ENCODE data around the gene UPB1. TPM values are rescaled to one million over a fixed set of nuclear protein-coding genes. Genes with fewer than 3 reads are reported as not detected.
"Not testable (repeated sequence)": the region's sequence is repeated elsewhere in the genome, so short reads cannot be mapped to it uniquely, and the experiment has no call there.

The UPB1 gene
- total and polyA plus RNA-seq, 2 donors: 0.14 to 0.90 TPM

GRCh38 chr22:24489011-24489410 is 6.1 kb upstream of the UPB1 start:
- Histone ChIP-seq H3K27ac (ENCODE audit: low read depth) (no peak overlapping the region), H3K4me3 (ENCODE audit: low read depth, low read length) (no peak overlapping the region), H3K36me3 (ENCODE audit: insufficient read depth) (no peaks in the 10 kb centered on the region), H3K4me1 (ENCODE audit: insufficient read depth) (no peaks in the 10 kb centered on the region)
- no peak for DNase-seq (ENCODE audit: extremely low spot score)
- WGBS: 73% methylated on average over 2 of the region's 2 CpGs

GRCh38 chr22:24489434-24489833 is 5.7 kb upstream of the UPB1 start:
- H3K36me3 ChIP-seq (ENCODE audit: insufficient read depth); H3K4me3 ChIP-seq (ENCODE audit: low read depth, low read length); DNase-seq (ENCODE audit: extremely low spot score); H3K4me1 ChIP-seq (ENCODE audit: insufficient read depth); H3K27ac ChIP-seq (ENCODE audit: low read depth): not testable (repeated sequence)
- WGBS: 98% methylated on average over 1 of the region's 1 CpG

- Histone ChIP-seq H3K4me3 (ENCODE audit: low read depth, low read length) (no peak overlapping the region), H3K36me3 (ENCODE audit: insufficient read depth) (no peaks in the 10 kb centered on the region), H3K4me1 (ENCODE audit: insufficient read depth) (no peaks in the 10 kb centered on the region), H3K27ac (ENCODE audit: low read depth) (no peak overlapping the region)
- DNase-seq (ENCODE audit: extremely low spot score): no peak
- WGBS: 86% methylated on average over 3 of the region's 3 CpGs
Observed at GRCh38 chr22:24492391-24492790, 2.7 kb upstream of the UPB1 start.

- Histone ChIP-seq H3K4me3 (ENCODE audit: low read depth, low read length) (no peak overlapping the region), H3K36me3 (ENCODE audit: insufficient read depth) (no peaks in the 10 kb centered on the region), H3K4me1 (ENCODE audit: insufficient read depth) (no peaks in the 10 kb centered on the region), H3K27ac (ENCODE audit: low read depth) (no peak overlapping the region)
- 36% methylated on average over 21 of the region's 21 CpGs for WGBS
- no peak for DNase-seq (ENCODE audit: extremely low spot score)
Observed at GRCh38 chr22:24494167-24494527, 985 bp upstream of the UPB1 start.

- no peaks in the 10 kb centered on the region for H3K4me1 ChIP-seq (ENCODE audit: insufficient read depth)
- H3K36me3 ChIP-seq (ENCODE audit: insufficient read depth): no peaks in the 10 kb centered on the region
- H3K27ac ChIP-seq (ENCODE audit: low read depth): no peak overlapping the region
- 97% methylated on average over 17 of the region's 17 CpGs for WGBS
- no peak for DNase-seq (ENCODE audit: extremely low spot score)
- no peak overlapping the region for H3K4me3 ChIP-seq (ENCODE audit: low read depth, low read length)
Observed at GRCh38 chr22:24495365-24495675, 188 bp downstream of the UPB1 start.

GRCh38 chr22:24496234-24496633 is 1.1 kb downstream of the UPB1 start:
- H3K27ac ChIP-seq (ENCODE audit: low read depth): no peak overlapping the region
- H3K4me1 ChIP-seq (ENCODE audit: insufficient read depth): no peaks in the 10 kb centered on the region
- DNase-seq (ENCODE audit: extremely low spot score): no peak
- WGBS: 69% methylated on average over 5 of the region's 5 CpGs
- H3K36me3 ChIP-seq (ENCODE audit: insufficient read depth): no peaks in the 10 kb centered on the region
- no peak overlapping the region for H3K4me3 ChIP-seq (ENCODE audit: low read depth, low read length)

GRCh38 chr22:24496661-24497060 is 1.5 kb downstream of the UPB1 start:
- WGBS: 88% methylated on average over 2 of the region's 2 CpGs

GRCh38 chr22:24497841-24498258 is 2.7 kb downstream of the UPB1 start:
- Histone ChIP-seq H3K36me3 (ENCODE audit: insufficient read depth) (no peaks in the 10 kb centered on the region), H3K4me1 (ENCODE audit: insufficient read depth) (no peaks in the 10 kb centered on the region), H3K27ac (ENCODE audit: low read depth) (no peak overlapping the region), H3K4me3 (ENCODE audit: low read depth, low read length) (no peak overlapping the region)
- no peak for DNase-seq (ENCODE audit: extremely low spot score)
- 89% methylated on average over 2 of the region's 2 CpGs for WGBS

More at GRCh38 chr22:24496661-24497060, 1.5 kb downstream of the UPB1 start:
- H3K4me3 ChIP-seq (ENCODE audit: low read depth, low read length): no peak overlapping the region
- H3K4me1 ChIP-seq (ENCODE audit: insufficient read depth): no peaks in the 10 kb centered on the region
- H3K27ac ChIP-seq (ENCODE audit: low read depth): no peak overlapping the region
- H3K36me3 ChIP-seq (ENCODE audit: insufficient read depth): no peaks in the 10 kb centered on the region
- no peak for DNase-seq (ENCODE audit: extremely low spot score)

- Histone ChIP-seq H3K4me1 (ENCODE audit: insufficient read depth) (no peaks in the 10 kb centered on the region), H3K4me3 (ENCODE audit: low read depth, low read length) (no peak overlapping the region), H3K27ac (ENCODE audit: low read depth) (no peak overlapping the region), H3K36me3 (ENCODE audit: insufficient read depth) (no peaks in the 10 kb centered on the region)
- 95% methylated on average over 11 of the region's 11 CpGs for WGBS
- DNase-seq (ENCODE audit: extremely low spot score): no peak
Observed at GRCh38 chr22:24498824-24499223, 3.7 kb downstream of the UPB1 start.

- no peaks in the 10 kb centered on the region for H3K36me3 ChIP-seq (ENCODE audit: insufficient read depth)
- DNase-seq (ENCODE audit: extremely low spot score): no peak
- H3K4me3 ChIP-seq (ENCODE audit: low read depth, low read length): no peak overlapping the region
- H3K27ac ChIP-seq (ENCODE audit: low read depth): no peak overlapping the region
- 94% methylated on average over 10 of the region's 10 CpGs for WGBS
- no peaks in the 10 kb centered on the region for H3K4me1 ChIP-seq (ENCODE audit: insufficient read depth)
Observed at GRCh38 chr22:24499706-24500276, 4.7 kb downstream of the UPB1 start.

GRCh38 chr22:24500277-24500820 is 5.2 kb downstream of the UPB1 start:
- no peak overlapping the region for H3K4me3 ChIP-seq (ENCODE audit: low read depth, low read length)
- WGBS: 59% methylated on average over 16 of the region's 16 CpGs
- DNase-seq (ENCODE audit: extremely low spot score): no peak
- no peak overlapping the region for H3K27ac ChIP-seq (ENCODE audit: low read depth)
- H3K4me1 ChIP-seq (ENCODE audit: insufficient read depth): no peaks in the 10 kb centered on the region
- H3K36me3 ChIP-seq (ENCODE audit: insufficient read depth): no peaks in the 10 kb centered on the region

GRCh38 chr22:24501301-24502005 is 6.3 kb downstream of the UPB1 start:
- Histone ChIP-seq H3K27ac (ENCODE audit: low read depth) (no peak overlapping the region), H3K4me3 (ENCODE audit: low read depth, low read length) (no peak overlapping the region), H3K4me1 (ENCODE audit: insufficient read depth) (no peaks in the 10 kb centered on the region), H3K36me3 (ENCODE audit: insufficient read depth) (no peaks in the 10 kb centered on the region)
- DNase-seq (ENCODE audit: extremely low spot score): no peak
- WGBS: 70% methylated on average over 8 of the region's 8 CpGs

- Histone ChIP-seq H3K27ac (ENCODE audit: low read depth) (no peak overlapping the region), H3K4me1 (ENCODE audit: insufficient read depth) (no peaks in the 10 kb centered on the region), H3K4me3 (ENCODE audit: low read depth, low read length) (no peak overlapping the region), H3K36me3 (ENCODE audit: insufficient read depth) (no peaks in the 10 kb centered on the region)
- 84% methylated on average over 7 of the region's 7 CpGs for WGBS
- no peak for DNase-seq (ENCODE audit: extremely low spot score)
Observed at GRCh38 chr22:24502034-24502433, 6.9 kb downstream of the UPB1 start.

GRCh38 chr22:24502541-24502940 is 7.4 kb downstream of the UPB1 start:
- Histone ChIP-seq H3K27ac (ENCODE audit: low read depth) (no peak overlapping the region), H3K36me3 (ENCODE audit: insufficient read depth) (no peaks in the 10 kb centered on the region), H3K4me1 (ENCODE audit: insufficient read depth) (no peaks in the 10 kb centered on the region), H3K4me3 (ENCODE audit: low read depth, low read length) (no peak overlapping the region)
- 84% methylated on average over 1 of the region's 1 CpG for WGBS
- DNase-seq (ENCODE audit: extremely low spot score): no peak

Data from urinary bladder (tissue), 4 donors.